ENCODE measurements around the gene B3GNT5. TPM values are rescaled to one million over a fixed set of nuclear protein-coding genes. Genes with fewer than 3 reads are reported as not detected.

The B3GNT5 gene
- total and polyA plus RNA-seq, 2 experiments from 2014 or later: 22.7 to 39.6 TPM

GRCh38 chr3:183265157-183265642 is 12.1 kb downstream of the B3GNT5 start:
- Histone ChIP-seq H3K9me3 (ENCODE audit: low read depth) (no peaks in the 10 kb centered on the region), H3K27me3 (no peaks in the 10 kb centered on the region), H3K4me3 (no peak overlapping the region), H3K4me2 (peak overlapping the region; percentile 64), H3K27ac (peak overlapping the region; percentile 82), H2AFZ (no peak overlapping the region), H3K4me1 (ENCODE audit: insufficient read depth) (peaks cover 65% of the 10 kb centered on the region), H3K9me2 (replicated peaks; ENCODE audit: insufficient read depth) (no peaks in the 10 kb centered on the region), H3K36me3 (replicated peaks; ENCODE audit: insufficient read depth, low read depth) (peaks cover 4% of the 10 kb centered on the region), H4K20me1 (ENCODE audit: insufficient read depth, poor library complexity, severe bottlenecking) (peaks cover 17% of the 10 kb centered on the region), H3K79me2 (peaks cover 95% of the 10 kb centered on the region)
- DNase-seq (ENCODE audit: low spot score): no peak
- 48% methylated on average over 15 of the region's 15 CpGs for WGBS (ENCODE audit: low lambda C conversion rate, missing lambda C conversion rate)
- TF ChIP-seq EZH2phosphoT487 (IDR thresholded peaks at IDR 0.05; ENCODE audit: low read depth, severe bottlenecking, unreplicated experiment) (no peak), EZH2 (IDR thresholded peaks at IDR 0.05; ENCODE audit: borderline replicate concordance) (no peak), CTCF (IDR thresholded peaks at IDR 0.05; ENCODE audit: poor library complexity) (no peak)

GRCh38 chr3:183265834-183266417 is 12.9 kb downstream of the B3GNT5 start:
- Histone ChIP-seq H3K27me3 (no peaks in the 10 kb centered on the region), H3K27ac (peak overlapping the region; percentile 87), H3K4me1 (ENCODE audit: insufficient read depth) (peaks cover 57% of the 10 kb centered on the region), H2AFZ (no peak overlapping the region), H3K4me2 (peak overlapping the region; percentile 64), H3K9me3 (ENCODE audit: low read depth) (no peaks in the 10 kb centered on the region), H3K36me3 (replicated peaks; ENCODE audit: insufficient read depth, low read depth) (peaks cover 6% of the 10 kb centered on the region), H4K20me1 (ENCODE audit: insufficient read depth, poor library complexity, severe bottlenecking) (peaks cover 10% of the 10 kb centered on the region), H3K79me2 (peaks cover 95% of the 10 kb centered on the region), H3K9me2 (replicated peaks; ENCODE audit: insufficient read depth) (no peaks in the 10 kb centered on the region), H3K4me3 (no peak overlapping the region)
- TF ChIP-seq EZH2phosphoT487 (IDR thresholded peaks at IDR 0.05; ENCODE audit: low read depth, severe bottlenecking, unreplicated experiment): no peak
- TF ChIP-seq EZH2 (IDR thresholded peaks at IDR 0.05; ENCODE audit: borderline replicate concordance): no peak
- no peak for TF ChIP-seq CTCF (IDR thresholded peaks at IDR 0.05; ENCODE audit: poor library complexity)
- WGBS (ENCODE audit: low lambda C conversion rate, missing lambda C conversion rate): 52% methylated on average over 5 of the region's 5 CpGs
- peak; percentile 76 for DNase-seq (ENCODE audit: low spot score)

GRCh38 chr3:183266454-183266853 is 13.4 kb downstream of the B3GNT5 start:
- H2AFZ ChIP-seq: no peak overlapping the region
- WGBS (ENCODE audit: low lambda C conversion rate, missing lambda C conversion rate): 82% methylated on average over 3 of the region's 3 CpGs
- no peak for TF ChIP-seq EZH2phosphoT487 (IDR thresholded peaks at IDR 0.05; ENCODE audit: low read depth, severe bottlenecking, unreplicated experiment)
- TF ChIP-seq CTCF (IDR thresholded peaks at IDR 0.05; ENCODE audit: poor library complexity): no peak
- TF ChIP-seq EZH2 (IDR thresholded peaks at IDR 0.05; ENCODE audit: borderline replicate concordance): no peak
- H4K20me1 ChIP-seq (ENCODE audit: insufficient read depth, poor library complexity, severe bottlenecking): peaks cover 8% of the 10 kb centered on the region
- H3K9me3 ChIP-seq (ENCODE audit: low read depth): no peaks in the 10 kb centered on the region
- peaks cover 95% of the 10 kb centered on the region for H3K79me2 ChIP-seq
- peak overlapping the region; percentile 64 for H3K4me2 ChIP-seq
- peaks cover 56% of the 10 kb centered on the region for H3K4me1 ChIP-seq (ENCODE audit: insufficient read depth)
- no peak overlapping the region for H3K4me3 ChIP-seq
- H3K27ac ChIP-seq: peak overlapping the region; percentile 87
- DNase-seq (ENCODE audit: low spot score): no peak
- H3K27me3 ChIP-seq: no peaks in the 10 kb centered on the region
- no peaks in the 10 kb centered on the region for H3K9me2 ChIP-seq (replicated peaks; ENCODE audit: insufficient read depth)
- peaks cover 6% of the 10 kb centered on the region for H3K36me3 ChIP-seq (replicated peaks; ENCODE audit: insufficient read depth, low read depth)

Data from hepatocyte (in vitro differentiated cells).